Testis (tissue), 2 donors: ENCODE data around the gene EEA1.

Source experiments
- POLR2A ChIP-seq: fragments of 450-650 bp; IDR thresholded peaks from one replicate; pipeline ENCODE4 v1.6.1; 2017; ENCODE audit warnings: antibody characterized with exemption, mild to moderate bottlenecking, moderate library complexity
- TF ChIP-seq, protein P1 (sequence below), 3 experiments: fragments of 450-650 bp in 2 of 3; fragments of 200-600 bp in 1 of 3; sonication (generic) in 1 of 3; IDR thresholded peaks; one replicate each; pipeline ENCODE4 v1.5.1; 2016 to 2019; ENCODE audit warnings: antibody characterized with exemption in 3 of 3, mild to moderate bottlenecking in 2 of 3, moderate library complexity in 1 of 3

DNA sequence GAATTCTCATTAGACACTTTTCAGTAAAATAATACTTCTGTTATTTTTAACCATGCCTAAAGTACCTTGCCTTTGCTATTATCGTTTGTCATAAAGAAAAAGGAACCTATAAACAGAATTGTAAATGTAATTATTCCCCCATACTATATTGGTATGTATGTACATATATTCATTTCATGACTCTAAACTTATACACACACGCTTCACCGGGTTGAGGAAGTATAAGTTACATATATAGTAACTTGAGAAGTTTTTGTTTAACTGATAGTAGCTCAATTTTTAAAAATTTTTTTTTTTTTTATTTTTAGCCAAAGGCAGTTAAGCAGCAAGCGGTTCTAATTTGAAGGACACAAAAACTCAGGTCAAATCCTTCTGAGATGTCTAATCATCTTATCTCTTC lies 118.7 kb downstream of the EEA1 start:
- no peak for TF ChIP-seq POLR2A
- TF ChIP-seq, protein P1, sequence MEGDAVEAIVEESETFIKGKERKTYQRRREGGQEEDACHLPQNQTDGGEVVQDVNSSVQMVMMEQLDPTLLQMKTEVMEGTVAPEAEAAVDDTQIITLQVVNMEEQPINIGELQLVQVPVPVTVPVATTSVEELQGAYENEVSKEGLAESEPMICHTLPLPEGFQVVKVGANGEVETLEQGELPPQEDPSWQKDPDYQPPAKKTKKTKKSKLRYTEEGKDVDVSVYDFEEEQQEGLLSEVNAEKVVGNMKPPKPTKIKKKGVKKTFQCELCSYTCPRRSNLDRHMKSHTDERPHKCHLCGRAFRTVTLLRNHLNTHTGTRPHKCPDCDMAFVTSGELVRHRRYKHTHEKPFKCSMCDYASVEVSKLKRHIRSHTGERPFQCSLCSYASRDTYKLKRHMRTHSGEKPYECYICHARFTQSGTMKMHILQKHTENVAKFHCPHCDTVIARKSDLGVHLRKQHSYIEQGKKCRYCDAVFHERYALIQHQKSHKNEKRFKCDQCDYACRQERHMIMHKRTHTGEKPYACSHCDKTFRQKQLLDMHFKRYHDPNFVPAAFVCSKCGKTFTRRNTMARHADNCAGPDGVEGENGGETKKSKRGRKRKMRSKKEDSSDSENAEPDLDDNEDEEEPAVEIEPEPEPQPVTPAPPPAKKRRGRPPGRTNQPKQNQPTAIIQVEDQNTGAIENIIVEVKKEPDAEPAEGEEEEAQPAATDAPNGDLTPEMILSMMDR (IDR thresholded peaks at IDR 0.05) = no peak
